ENCODE measurements around the gene HNF4A. TPM values are rescaled to one million over a fixed set of nuclear protein-coding genes. Genes with fewer than 3 reads are reported as not detected.
A peak's percentile ranks its signal among the peaks of the same experiment; 100 is the strongest.

Gene HNF4A
- total and polyA plus RNA-seq, 2 of the 13 experiments (the other 11 are each of a cell fraction or from before 2014, with no cell fraction given) = 80.9 to 169 TPM

GRCh38 chr20:44394702-44395460, 39.4 kb downstream of the HNF4A start (continued):
- TF ChIP-seq TRAFD1 (CRISPR knock-in tag; IDR thresholded peaks at IDR 0.05; ENCODE audit: borderline replicate concordance) (peak; percentile 96), ZNF850 (CRISPR knock-in tag; conservative IDR thresholded peaks at IDR 0.05) (no peak; the same call in 1 of the 2 replicates), ZSCAN31 (CRISPR knock-in tag; IDR thresholded peaks at IDR 0.05; ENCODE audit: low read depth) (peak; percentile 46; the same call in 1 of the 2 replicates), ZNF354B (CRISPR knock-in tag; IDR thresholded peaks at IDR 0.05) (no peak), GATAD2A (CRISPR knock-in tag; IDR thresholded peaks at IDR 0.05) (peak; percentile 100), ZNF598 (CRISPR knock-in tag; IDR thresholded peaks at IDR 0.05; ENCODE audit: borderline replicate concordance) (no peak; the same call in 1 of the 2 replicates), ARNT (IDR thresholded peaks at IDR 0.05) (no peak), CHD4 (IDR thresholded peaks at IDR 0.05; ENCODE audit: borderline replicate concordance, low read length) (peak; percentile 100), ZHX1 (CRISPR knock-in tag; IDR thresholded peaks at IDR 0.05; ENCODE audit: low read depth) (no peak; the same call in 1 of the 2 replicates), DNMT3B (CRISPR knock-in tag; conservative IDR thresholded peaks at IDR 0.05) (peak; percentile 80), SNAI1 (CRISPR knock-in tag; IDR thresholded peaks at IDR 0.05; ENCODE audit: borderline replicate concordance) (no peak), KLF15 (CRISPR knock-in tag; IDR thresholded peaks at IDR 0.05; ENCODE audit: borderline replicate concordance) (peak; percentile 10; the same call in 1 of the 2 replicates), ZNF572 (CRISPR knock-in tag; IDR thresholded peaks at IDR 0.05) (peak; percentile 100; the same call in 1 of the 2 replicates), NFKB2 (CRISPR knock-in tag; IDR thresholded peaks at IDR 0.05; ENCODE audit: borderline replicate concordance) (peak; percentile 82; the same call in 1 of the 2 replicates), ZBTB10 (CRISPR knock-in tag; IDR thresholded peaks at IDR 0.05; ENCODE audit: borderline replicate concordance) (peak; percentile 26; the same call in 1 of the 2 replicates), ELK4 (CRISPR knock-in tag; IDR thresholded peaks at IDR 0.05; ENCODE audit: borderline replicate concordance) (peak; percentile 28; the same call in 1 of the 2 replicates), ZNF768 (CRISPR knock-in tag; IDR thresholded peaks at IDR 0.05) (peak; percentile 86; the same call in 1 of the 2 replicates), PCBP2 (optimal IDR thresholded peaks at IDR 0.05; ENCODE audit: low read depth, low read length, poor library complexity, severe bottlenecking) (no peak), SKI (IDR thresholded peaks at IDR 0.05; ENCODE audit: partially characterized antibody) (no peak), DNMT1 (CRISPR knock-in tag; IDR thresholded peaks at IDR 0.05) (no peak; the same call in 1 of the 2 replicates)
